B cell (primary cell): Measurements from ENCODE around the gene DNAJB1. TPM values are rescaled to one million over a fixed set of nuclear protein-coding genes. Genes with fewer than 3 reads are reported as not detected.

ENCODE experiments used
- ATAC-seq: fragments of 200-7000 bp; cut with Tn5 transposase; one replicate; pipeline ENCODE4 v1.10.0; 2021; ENCODE audit warnings: low read depth, mild to moderate bottlenecking, moderate number of reproducible peaks, moderate library complexity
- CTCF ChIA-PET: fragments of 350-600 bp; sonication (Branson Sonifier 250); formaldehyde crosslinking; loops from one replicate; lab custom pipeline; 2021; ENCODE audit warnings: antibody characterized with exemption, inconsistent platforms; lab: Charles Lee
- POLR2A ChIA-PET: fragments of 350-600 bp; sonication (Branson Sonifier 250); formaldehyde crosslinking; loops from one replicate; lab custom pipeline; 2021; ENCODE audit warnings: antibody characterized with exemption; lab: Charles Lee
- DNase-seq: peaks from one replicate; pipeline ENCODE4 v3.0.0; 2013
- H2AFZ ChIP-seq: 2 replicates; pipeline ENCODE4 v1.6.1; 2012; ENCODE audit warnings: mild to moderate bottlenecking, low read depth, low read length; ENCODE audit not compliant: insufficient read depth, poor library complexity, severe bottlenecking
- H3K27ac ChIP-seq, 2 donors: 1 replicate in 1 of 2; 2 replicates in 1 of 2; pipeline ENCODE4 v1.5.1; 2012 to 2013; ENCODE audit warnings: low read length in 2 of 2, mild to moderate bottlenecking in 2 of 2, moderate library complexity in 1 of 2
- H3K27me3 ChIP-seq, 4 experiments: fragments of 200-600 bp in 1 of 4; sonication (generic) in 1 of 4; replicated peaks in 1 of 4; 1 replicate in 2 of 4; 2 replicates in 2 of 4; pipeline versions ENCODE4 v1.6.1 to v1.7.0; 2013 to 2016; ENCODE audit warnings: low read length in 3 of 4, mild to moderate bottlenecking in 2 of 4, mixed read lengths in 1 of 4, moderate library complexity in 1 of 4; ENCODE audit not compliant: insufficient read depth in 4 of 4, control insufficient read depth in 3 of 4; ENCODE audit errors: control extremely low read depth in 1 of 4
- H3K36me3 ChIP-seq, 2 experiments: replicated peaks in 1 of 2; 1 replicate in 1 of 2; 2 replicates in 1 of 2; pipeline versions ENCODE4 v1.6.1 to v1.7.1; 2013; ENCODE audit warnings: low read length in 1 of 2; ENCODE audit not compliant: insufficient read depth in 2 of 2, control insufficient read depth in 1 of 2; ENCODE audit errors: control extremely low read depth in 1 of 2, extremely low read depth in 1 of 2
- H3K4me1 ChIP-seq, 2 donors: fragments of 200-600 bp in 1 of 2; sonication (generic) in 1 of 2; 1 replicate in 1 of 2; 2 replicates in 1 of 2; pipeline versions ENCODE4 v1.5.1 to v1.6.1; 2013 to 2017; ENCODE audit warnings: low read length in 2 of 2; ENCODE audit not compliant: control insufficient read depth in 2 of 2, insufficient read depth in 2 of 2
- H3K4me2 ChIP-seq: replicated peaks from 2 replicates; pipeline ENCODE3; 2012; ENCODE audit warnings: mild to moderate bottlenecking, low read depth, low read length; ENCODE audit not compliant: poor library complexity, severe bottlenecking
- H3K4me3 ChIP-seq, 5 experiments: fragments of 200-600 bp in 1 of 5; sonication (generic) in 1 of 5; 1 replicate in 3 of 5; 2 replicates in 2 of 5; pipeline versions ENCODE4 v1.5.1 to v1.7.0; 2011 to 2016; ENCODE audit warnings: low read length in 4 of 5, mild to moderate bottlenecking in 4 of 5, low read depth in 2 of 5, control low read depth in 1 of 5, moderate library complexity in 1 of 5; ENCODE audit not compliant: insufficient read depth in 1 of 5; ENCODE audit errors: control extremely low read depth in 1 of 5, extremely low read depth in 1 of 5
- H3K79me2 ChIP-seq: fragments of 200-600 bp; sonication (generic); one replicate; pipeline ENCODE4 v1.6.0; 2016; ENCODE audit warnings: low read length; ENCODE audit not compliant: control insufficient read depth, insufficient read depth
- H3K9ac ChIP-seq: fragments of 200-600 bp; sonication (generic); 2 replicates; pipeline ENCODE4 v1.6.1; 2017; ENCODE audit warnings: mild to moderate bottlenecking, low read length, moderate library complexity
- H3K9me3 ChIP-seq, 3 donors: one replicate each; pipeline versions ENCODE4 v1.6.1 to v1.7.1; 2013; ENCODE audit warnings: low read length in 2 of 3; ENCODE audit not compliant: control insufficient read depth in 2 of 3, insufficient read depth in 1 of 3; ENCODE audit errors: control extremely low read depth in 1 of 3
- H4K20me1 ChIP-seq: 2 replicates; pipeline ENCODE4 v1.6.0; 2012; ENCODE audit warnings: mild to moderate bottlenecking, low read length; ENCODE audit not compliant: insufficient read depth, control insufficient read depth, poor library complexity, severe bottlenecking
- H3K27ac Mint-ChIP-seq: one replicate; pipeline ENCODE4 v1.8.0; 2021; ENCODE audit warnings: mixed read lengths
- H3K27me3 Mint-ChIP-seq: one replicate; pipeline ENCODE4 v1.8.0; 2021; ENCODE audit warnings: mixed read lengths
- H3K4me1 Mint-ChIP-seq: one replicate; pipeline ENCODE4 v1.8.0; 2021; ENCODE audit warnings: mixed read lengths
- H3K4me3 Mint-ChIP-seq: one replicate; pipeline ENCODE4 v1.8.0; 2021; ENCODE audit warnings: mixed read lengths
- H3K9me3 Mint-ChIP-seq: one replicate; pipeline ENCODE4 v1.8.0; 2022; ENCODE audit warnings: mixed read lengths; ENCODE audit not compliant: insufficient read depth
- CTCF ChIP-seq: fragments of 200-600 bp; IDR thresholded peaks from one replicate; pipeline ENCODE4 v1.8.0; 2022; ENCODE audit warnings: antibody characterized with exemption, mild to moderate bottlenecking
- EZH2 ChIP-seq: IDR thresholded peaks from 2 replicates; pipeline ENCODE4 v1.6.1; 2012; ENCODE audit warnings: borderline replicate concordance, low read depth, mild to moderate bottlenecking, moderate library complexity, low read length; ENCODE audit not compliant: insufficient read depth, poor library complexity, severe bottlenecking
- WGBS: methylation state at CpG from one replicate; pipeline ENCODE4 v1.1.5; 2013; ENCODE audit warnings: missing lambda C conversion rate; ENCODE audit not compliant: insufficient coverage; 5-methylcytosine and 5-hydroxymethylcytosine counted together
- intact Hi-C: fragments of 100-400 bp; cut with micrococcal nuclease; formaldehyde crosslinking; loops from one replicate; pipeline ENCODE4 v1.10.0; 2022
- polyA plus RNA-seq: library from polyadenylated mRNA; depleted of rRNA; stranded (reverse); fragments of >200 nt; gene quantifications from 2 replicates; pipeline ENCODE4 v1.2.3, GENCODE V29; 2012
- total RNA-seq, 2 donors: library from RNA; stranded (reverse); fragments of 120-200 nt in 1 of 2; gene quantifications; 1 replicate in 1 of 2; 2 replicates in 1 of 2; pipeline versions ENCODE4 v1.2.3 to v1.2.4, GENCODE V29; 2013 to 2022

Gene DNAJB1
- total and polyA plus RNA-seq, 2 donors (not counting 1 experiment from before 2014, with no cell fraction given) = 72.8 to 194 TPM

- H3K27ac ChIP-seq = no peak overlapping the region
- peaks cover 85% of the 10 kb centered on the region for H3K79me2 ChIP-seq
- peaks cover 0 to 1% of the 10 kb centered on the region in 2 donors for H3K4me1 ChIP-seq
- TF ChIP-seq CTCF = no peak
- no peak for TF ChIP-seq EZH2
- intact Hi-C loops = no loop called here
- H3K4me2 ChIP-seq = no peak overlapping the region
- no peak overlapping the region for H3K4me3 Mint-ChIP-seq
- no peak overlapping the region for H3K27ac Mint-ChIP-seq
- no peak overlapping the region for H3K4me3 ChIP-seq
- H4K20me1 ChIP-seq = peaks cover 30% of the 10 kb centered on the region
- no peaks in the 10 kb centered on the region for H3K27me3 Mint-ChIP-seq
- peaks cover 26% of the 10 kb centered on the region for H3K4me1 Mint-ChIP-seq
- 50% methylated on average over 11 of the region's 24 CpGs for WGBS
- H3K27me3 ChIP-seq = no peaks in the 10 kb centered on the region
- no peak overlapping the region for H3K9ac ChIP-seq
- H3K9me3 ChIP-seq = no peaks in the 10 kb centered on the region
- no peak overlapping the region for H2AFZ ChIP-seq
- POLR2A ChIA-PET = no interaction called here
- ATAC-seq = peak; percentile 21
- CTCF ChIA-PET = interaction anchor here (0.7 to 1.0 kb wide), 2 partner anchors 14 to 27 kb away, joined by 3 read pairs; no protein-coding TSS in a partner anchor
- H3K9me3 Mint-ChIP-seq = no peaks in the 10 kb centered on the region
- H3K36me3 ChIP-seq = peaks cover 1 to 5% of the 10 kb centered on the region in 2 experiments
- no peak for DNase-seq
Measured at GRCh38 chr19:14536926-14537692, 18.9 kb upstream of the DNAJB1 start.

GRCh38 chr19:14533450-14533849, 15.3 kb upstream of the DNAJB1 start:
- Histone ChIP-seq H3K27me3 (no peaks in the 10 kb centered on the region), H3K9ac (no peak overlapping the region), H3K4me3 (no peak overlapping the region), H2AFZ (no peak overlapping the region), H3K36me3 (peaks cover 1 to 5% of the 10 kb centered on the region in 2 experiments), H3K79me2 (peaks cover 82% of the 10 kb centered on the region), H4K20me1 (peaks cover 40% of the 10 kb centered on the region), H3K9me3 (no peaks in the 10 kb centered on the region), H3K4me2 (no peak overlapping the region), H3K4me1 (peaks cover 13 to 20% of the 10 kb centered on the region in 2 donors), H3K27ac (no peak overlapping the region)
- POLR2A ChIA-PET = no interaction called here
- H3K27me3 Mint-ChIP-seq = no peaks in the 10 kb centered on the region
- DNase-seq (no peak), ATAC-seq (no peak)
- intact Hi-C loops = no loop called here
- TF ChIP-seq EZH2 (no peak), CTCF (no peak)
- H3K27ac Mint-ChIP-seq = no peak overlapping the region
- peaks cover 38% of the 10 kb centered on the region for H3K4me1 Mint-ChIP-seq
- WGBS = 100% methylated on average over 1 of the region's 5 CpGs
- CTCF ChIA-PET = interaction anchor here (0.6 to 2.9 kb wide), 3 partner anchors 17 to 102 kb away, joined by 3 to 14 read pairs (median 3); no protein-coding TSS in a partner anchor
- no peak overlapping the region for H3K4me3 Mint-ChIP-seq
- H3K9me3 Mint-ChIP-seq = no peaks in the 10 kb centered on the region
